ENCODE measurements around the gene MYADML2.
A peak's percentile ranks its signal among the peaks of the same experiment; 100 is the strongest.

Gene MYADML2

GRCh38 chr17:81978524-81979298 lies 31.7 kb upstream of the MYADML2 start:
- no peak for DNase-seq

- peak; percentile 54 for DNase-seq
Observed at GRCh38 chr17:81977211-81977808, 30.3 kb upstream of the MYADML2 start, which contains the start of gene ASPSCR1. Gene ASPSCR1, plus strand, starts transcription at chr17:81977629. Its CDS starts 18 bp downstream, at chr17:81977647.

GRCh38 chr17:81976332-81977210 lies 29.5 kb upstream of the MYADML2 start:
- DNase-seq = peak; percentile 31

DNA sequence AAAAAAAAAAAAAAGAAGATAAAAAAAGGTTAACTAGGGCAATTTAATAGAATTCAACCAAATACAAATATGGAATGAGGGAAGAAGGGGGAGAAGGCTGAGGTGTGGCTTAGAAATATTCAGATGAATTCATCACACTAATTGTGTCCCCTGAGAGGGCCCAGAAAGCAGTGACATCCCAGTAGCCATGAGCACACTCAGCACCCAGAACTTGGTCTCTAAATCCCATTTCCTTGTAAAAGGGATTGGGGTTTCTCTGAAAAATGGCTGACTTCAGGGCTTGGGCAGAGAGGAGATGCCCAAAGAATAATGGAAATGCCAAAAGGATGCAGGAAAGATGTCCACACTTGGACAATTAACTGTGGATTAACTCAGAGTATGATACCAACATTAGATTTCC lies 26.4 kb upstream of the MYADML2 start:
- no peak for DNase-seq

GRCh38 chr17:81968850-81969812 lies 22.1 kb upstream of the MYADML2 start:
- DNase-seq = no peak

GRCh38 chr17:81968396-81968745 lies 21.3 kb upstream of the MYADML2 start:
- no peak for DNase-seq

GRCh38 chr17:81967533-81968395 lies 20.7 kb upstream of the MYADML2 start:
- DNase-seq = no peak

DNA sequence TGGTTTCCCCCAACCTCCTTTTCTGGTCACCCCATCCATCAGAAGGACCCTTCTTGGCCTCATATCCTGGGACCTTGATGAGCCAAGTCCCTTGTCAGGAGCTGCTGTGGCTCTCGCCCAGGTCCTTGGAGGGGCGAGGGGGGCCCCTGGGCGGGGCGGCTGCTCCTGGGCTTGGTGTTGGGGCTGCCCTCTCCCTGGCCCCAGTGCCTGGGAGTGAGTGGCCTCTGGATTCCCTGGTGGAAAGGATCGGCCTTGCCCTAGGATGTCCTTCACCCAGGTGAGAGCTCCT lies 20.2 kb upstream of the MYADML2 start:
- DNase-seq = no peak

- no peak for DNase-seq
Observed at GRCh38 chr17:81966343-81967243, 19.6 kb upstream of the MYADML2 start.

DNA sequence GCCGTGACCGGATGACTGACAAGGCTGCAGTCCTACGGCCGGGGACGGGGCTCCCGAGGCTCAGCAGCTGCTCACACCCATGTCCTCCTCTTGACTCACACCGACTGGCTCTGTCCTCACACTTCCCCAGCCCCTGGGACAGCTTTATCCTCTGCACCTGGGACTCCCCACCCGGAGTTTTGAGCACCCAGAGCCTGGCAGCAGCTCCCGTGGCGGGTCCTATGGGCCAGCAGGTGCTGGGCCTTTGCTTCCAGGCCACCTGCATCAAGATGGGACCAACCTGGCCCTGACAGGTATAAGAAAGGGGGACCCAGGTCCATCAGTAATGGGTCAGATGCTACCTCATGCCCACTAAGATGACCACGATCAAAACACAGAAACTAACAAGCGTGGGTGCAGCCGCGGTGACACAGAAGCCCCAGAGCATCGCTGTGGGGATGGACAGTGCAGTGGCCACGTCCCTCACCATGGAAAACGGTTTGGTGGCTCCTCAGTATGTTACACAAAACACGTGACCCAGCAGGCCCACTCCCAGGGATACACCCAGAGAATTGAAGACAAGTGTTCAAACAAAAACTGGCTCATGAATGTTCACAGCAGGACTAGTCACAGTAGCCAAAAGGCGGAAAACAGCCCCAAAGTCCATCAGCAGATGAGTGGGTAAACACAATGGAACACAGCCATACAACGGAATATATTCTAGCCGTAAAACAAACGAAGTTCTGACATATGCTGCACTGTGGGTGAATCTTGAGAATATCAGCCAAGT lies 17.2 kb upstream of the MYADML2 start:
- DNase-seq = no peak

- DNase-seq = no peak
Observed at GRCh38 chr17:81962499-81963441, 15.7 kb upstream of the MYADML2 start.

DNA sequence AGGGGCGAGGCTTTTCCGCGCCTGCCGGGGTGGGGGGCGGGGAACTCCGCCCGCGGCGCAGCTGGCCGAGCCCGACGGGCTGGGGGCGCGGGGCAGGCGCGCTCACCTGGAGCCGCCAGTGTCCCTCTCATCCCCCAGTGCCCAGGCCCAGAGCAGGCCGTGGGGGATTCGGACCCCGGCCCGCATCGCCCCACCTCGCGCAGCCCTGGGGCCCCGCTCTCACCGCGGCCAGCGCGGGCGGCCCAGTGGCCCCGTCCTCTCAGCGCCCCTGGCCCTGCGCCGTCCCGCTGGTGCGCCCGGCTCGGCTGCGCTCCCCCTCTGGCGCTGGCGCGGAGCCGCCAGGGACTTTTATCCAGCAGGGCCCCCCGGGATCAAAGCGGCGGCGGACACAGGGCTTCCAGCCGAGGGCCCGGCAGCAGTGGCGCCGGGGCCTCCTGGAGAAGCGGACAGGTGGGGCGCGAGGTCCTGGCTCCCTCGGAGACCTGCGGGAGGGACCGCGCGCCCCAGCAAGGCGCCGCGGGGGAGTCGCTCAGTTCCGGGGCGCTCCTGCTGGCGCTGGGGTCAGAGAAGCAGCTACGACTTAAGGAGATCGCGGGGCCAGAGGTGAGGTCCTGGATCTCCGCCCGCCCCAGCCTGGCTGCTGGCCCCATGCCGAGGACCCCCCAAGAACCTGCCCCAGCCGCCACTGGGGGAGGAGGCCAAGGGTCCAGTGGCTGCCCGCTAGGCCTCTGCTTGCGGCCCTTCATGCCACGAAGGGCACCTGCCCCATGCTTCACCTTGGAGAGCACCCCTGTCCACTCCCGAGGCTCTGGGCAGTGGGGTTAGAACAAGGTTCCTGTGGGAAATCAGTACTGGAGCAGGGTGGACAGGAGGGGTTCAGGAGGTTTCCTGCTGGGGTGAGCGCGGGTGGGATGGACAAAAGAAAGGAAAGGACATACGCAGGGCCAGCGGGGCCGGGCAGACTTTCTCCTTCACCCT lies 14.8 kb upstream of the MYADML2 start:
- DNase-seq = no peak

- no peak for DNase-seq
Observed at GRCh38 chr17:81961087-81961511, 14.1 kb upstream of the MYADML2 start, which contains the start of gene NOTUM. Gene NOTUM, minus strand, starts transcription at chr17:81961187. Its CDS starts 278 bp downstream, at chr17:81960909.

GRCh38 chr17:81960130-81960958 lies 13.3 kb upstream of the MYADML2 start:
- no peak for DNase-seq

- DNase-seq = no peak
Observed at GRCh38 chr17:81959362-81960129, 12.5 kb upstream of the MYADML2 start.

Data from GF-D8 (cell line).